Small intestine (tissue), 7 donors: Measurements from ENCODE around the gene CALML5. TPM values are rescaled to one million over a fixed set of nuclear protein-coding genes. Genes with fewer than 3 reads are reported as not detected.

ENCODE experiments used
- DNase-seq, 2 donors: peaks; one replicate each; pipeline versions ENCODE4 v3.0.0 to v3.0.0-alpha.2; 2013
- FAIRE-seq: peaks from 2 replicates; lab custom pipeline; 2012; peaks lifted over from hg19 to GRCh38; lab: Jason Lieb, UNC
- H3K27ac ChIP-seq, 3 donors: one replicate each; pipeline ENCODE4 v1.5.1; 2013; ENCODE audit warnings: low read length in 2 of 3, mild to moderate bottlenecking in 2 of 3, control low read depth in 1 of 3, inconsistent platforms in 1 of 3, low read depth in 1 of 3, moderate library complexity in 1 of 3
- H3K27me3 ChIP-seq, 3 donors: one replicate each; pipeline ENCODE4 v1.6.1; 2013; ENCODE audit warnings: low read length in 3 of 3, inconsistent platforms in 1 of 3; ENCODE audit not compliant: control insufficient read depth in 3 of 3, insufficient read depth in 3 of 3
- H3K36me3 ChIP-seq, 3 donors: one replicate each; pipeline ENCODE4 v1.6.1; 2013; ENCODE audit warnings: low read length in 3 of 3, inconsistent platforms in 1 of 3, low read depth in 1 of 3, mild to moderate bottlenecking in 1 of 3, moderate library complexity in 1 of 3; ENCODE audit not compliant: control insufficient read depth in 3 of 3, insufficient read depth in 2 of 3
- H3K4me1 ChIP-seq, 3 donors: one replicate each; pipeline ENCODE4 v1.6.1; 2013; ENCODE audit warnings: low read length in 2 of 3, inconsistent platforms in 1 of 3, low read depth in 1 of 3, mild to moderate bottlenecking in 1 of 3, moderate library complexity in 1 of 3; ENCODE audit not compliant: control insufficient read depth in 3 of 3, insufficient read depth in 2 of 3
- H3K4me3 ChIP-seq, 3 donors: one replicate each; pipeline ENCODE4 v1.5.1; 2013; ENCODE audit warnings: low read length in 3 of 3, control low read depth in 1 of 3, inconsistent platforms in 1 of 3, low read depth in 1 of 3, mild to moderate bottlenecking in 1 of 3, moderate library complexity in 1 of 3
- H3K9me3 ChIP-seq, 2 donors: one replicate each; pipeline ENCODE4 v1.6.1; 2013; ENCODE audit warnings: low read depth in 1 of 2, low read length in 1 of 2; ENCODE audit not compliant: control insufficient read depth in 2 of 2, insufficient read depth in 1 of 2
- WGBS, 3 donors: extraction: QIAGEN DNeasy Blood & Tissue Kit; methylation state at CpG; one replicate each; pipeline ENCODE4 v1.1.7; 2013; 5-methylcytosine and 5-hydroxymethylcytosine counted together
- polyA plus RNA-seq, 4 donors: library from polyadenylated mRNA; stranded (reverse) in 3 of 4; unstranded in 1 of 4; fragments of 200-250 nt in 3 of 4; fragments of 120-200 nt in 1 of 4; gene quantifications; one replicate each; pipeline versions ENCODE4 v1.2.1 to v1.2.3, GENCODE V29; 2013
- donor health status: healthy with polysubstance abuse.
- donor health status: control.
- donor health status: control.
- donor health status: Bipolar disorder and iron deficiency.
- donor health status: healthy.

The CALML5 gene
- polyA plus RNA-seq, 4 donors, result not detected

- DNase-seq (no peak), FAIRE-seq (no peak)
- Histone ChIP-seq H3K36me3 (no peaks in the 10 kb centered on the region), H3K27ac (no peak overlapping the region), H3K27me3 (no peaks in the 10 kb centered on the region), H3K4me3 (no peak overlapping the region), H3K9me3 (no peaks in the 10 kb centered on the region), H3K4me1 (peaks cover 0 to 25% (median 3%) of the 10 kb centered on the region in 3 donors)
- 90 to 97% (median 93%) methylated on average over 7 of the region's 7 CpGs for WGBS, 3 donors
These were observed 37.2 kb upstream of the CALML5 start for GRCh38 chr10:5536486-5537081.

GRCh38 chr10:5534880-5535856 lies 35.8 kb upstream of the CALML5 start:
- DNase-seq, result no peak
- FAIRE-seq, result no peak

GRCh38 chr10:5534051-5534821 lies 34.9 kb upstream of the CALML5 start:
- Histone ChIP-seq H3K4me3 (no peak overlapping the region), H3K36me3 (no peaks in the 10 kb centered on the region), H3K4me1 (peaks cover 0 to 4% (median 0%) of the 10 kb centered on the region in 3 donors), H3K27ac (no peak overlapping the region), H3K9me3 (no peaks in the 10 kb centered on the region), H3K27me3 (no peaks in the 10 kb centered on the region)
- DNase-seq (no peak), FAIRE-seq (no peak)
- WGBS, 3 donors, result 90 to 91% (median 90%) methylated on average over 38 of the region's 38 CpGs

More at GRCh38 chr10:5534880-5535856, 35.8 kb upstream of the CALML5 start:
- Histone ChIP-seq H3K36me3 (no peaks in the 10 kb centered on the region), H3K4me3 (no peak overlapping the region), H3K27me3 (no peaks in the 10 kb centered on the region), H3K4me1 (peaks cover 0 to 13% (median 0%) of the 10 kb centered on the region in 3 donors), H3K9me3 (no peaks in the 10 kb centered on the region), H3K27ac (no peak overlapping the region)
- WGBS, 3 donors, result 71 to 82% (median 78%) methylated on average over 8 of the region's 8 CpGs

GRCh38 chr10:5533098-5533731 lies 33.8 kb upstream of the CALML5 start:
- H3K36me3 ChIP-seq, result no peaks in the 10 kb centered on the region
- 89 to 94% (median 90%) methylated on average over 19 to 21 of the region's 21 CpGs for WGBS, 3 donors
- H3K4me3 ChIP-seq, result no peak overlapping the region
- no peaks in the 10 kb centered on the region for H3K9me3 ChIP-seq
- H3K4me1 ChIP-seq, result no peaks in the 10 kb centered on the region
- H3K27ac ChIP-seq, result no peak overlapping the region
- no peaks in the 10 kb centered on the region for H3K27me3 ChIP-seq
- no peak for DNase-seq
- FAIRE-seq, result no peak

- Histone ChIP-seq H3K9me3 (no peaks in the 10 kb centered on the region), H3K4me3 (no peak overlapping the region), H3K27me3 (no peaks in the 10 kb centered on the region), H3K27ac (no peak overlapping the region), H3K4me1 (no peaks in the 10 kb centered on the region), H3K36me3 (no peaks in the 10 kb centered on the region)
- 87 to 90% (median 89%) methylated on average over 6 of the region's 6 CpGs for WGBS, 3 donors
- DNase-seq (no peak), FAIRE-seq (no peak)
These were observed 33.3 kb upstream of the CALML5 start for GRCh38 chr10:5532618-5533097.

GRCh38 chr10:5532307-5532605 lies 32.9 kb upstream of the CALML5 start:
- Histone ChIP-seq H3K36me3 (no peaks in the 10 kb centered on the region), H3K4me3 (no peak overlapping the region), H3K27ac (no peak overlapping the region), H3K9me3 (no peaks in the 10 kb centered on the region), H3K27me3 (no peaks in the 10 kb centered on the region), H3K4me1 (no peaks in the 10 kb centered on the region)
- WGBS, 3 donors, result 89 to 93% (median 90%) methylated on average over 10 of the region's 10 CpGs
- no peak for DNase-seq
- no peak for FAIRE-seq

GRCh38 chr10:5531558-5532306 lies 32.4 kb upstream of the CALML5 start:
- no peaks in the 10 kb centered on the region for H3K9me3 ChIP-seq
- H3K4me3 ChIP-seq, result no peak overlapping the region
- H3K36me3 ChIP-seq, result no peaks in the 10 kb centered on the region
- DNase-seq, result no peak
- no peak for FAIRE-seq
- WGBS, 3 donors, result 78 to 81% (median 79%) methylated on average over 10 of the region's 10 CpGs
- H3K27me3 ChIP-seq, result no peaks in the 10 kb centered on the region
- H3K4me1 ChIP-seq, result no peaks in the 10 kb centered on the region
- no peak overlapping the region for H3K27ac ChIP-seq
